Ramos (cell line): ENCODE measurements around the gene EDEM1.

Experiments
- in situ Hi-C: fragments of 300-500 bp; cut with MboI; formaldehyde crosslinking; loops from one replicate; pipeline ENCODE4 v1.14.3; 2022; ENCODE audit warnings: low sequenced_read_pairs; ENCODE audit not compliant: unreplicated experiment

Gene EDEM1

DNA sequence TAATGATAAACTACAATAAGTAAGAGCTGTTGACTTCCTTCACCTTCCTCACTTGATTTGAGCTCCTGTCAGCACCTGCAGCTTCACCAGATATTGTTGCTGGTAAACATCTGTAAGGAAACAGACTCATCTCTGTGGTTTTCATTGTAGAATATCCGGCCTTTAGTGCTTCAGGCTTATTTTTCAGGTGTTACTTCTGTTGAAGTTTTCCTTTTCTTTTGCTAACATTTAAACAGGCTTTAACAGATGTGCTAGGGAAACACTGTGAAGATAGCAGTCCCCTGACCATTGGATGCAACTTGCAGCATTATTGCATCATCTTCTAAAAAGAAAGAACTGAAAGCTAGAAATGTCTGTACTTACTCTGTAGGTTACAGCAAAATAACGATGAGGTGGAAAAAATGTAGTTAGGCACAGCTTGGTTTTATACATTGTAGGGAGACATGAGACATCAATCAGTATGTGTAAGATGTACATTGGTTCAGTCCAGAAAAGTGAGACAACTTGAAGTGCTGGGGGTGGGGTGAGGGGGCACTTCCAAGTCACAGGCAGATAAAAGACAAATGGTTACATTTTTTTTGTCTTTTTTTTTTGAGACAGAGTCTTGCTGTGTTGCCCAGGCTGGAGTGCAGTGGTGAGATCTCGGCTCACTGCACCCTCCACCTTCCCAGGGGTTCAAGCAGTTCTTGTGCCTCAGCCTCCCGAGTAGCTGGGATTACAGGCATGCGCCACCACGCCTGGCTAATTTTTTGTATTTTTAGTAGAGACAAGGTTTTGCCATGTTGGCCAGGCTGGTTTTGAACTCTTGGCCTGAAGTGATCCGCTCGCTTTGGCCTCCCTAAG lies 10.2 kb downstream of the EDEM1 start:
- in situ Hi-C loops = loop anchor here (10.0 kb wide), 1 partner anchor 703 kb away; the partner anchor contains the start of gene ITPR1

DNA sequence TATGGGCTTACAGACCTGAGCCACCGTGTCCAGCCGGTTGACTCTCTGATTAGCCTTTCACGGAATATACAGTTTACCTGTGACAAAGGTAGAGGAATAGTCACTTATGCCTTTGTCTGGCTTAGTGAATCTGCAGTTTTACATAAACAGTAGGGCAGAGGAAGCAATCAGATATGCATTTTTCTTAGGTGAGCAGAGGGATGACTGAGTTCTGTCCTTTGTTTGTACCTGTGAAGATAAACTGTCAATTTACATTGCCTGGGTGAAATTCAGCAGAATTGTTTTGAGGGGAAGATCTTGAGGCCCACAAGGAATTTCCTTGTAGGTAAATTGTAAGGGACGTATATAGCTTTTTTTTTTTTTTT lies 10.8 kb downstream of the EDEM1 start:
- in situ Hi-C loops = loop anchor here (10.0 kb wide), 1 partner anchor 703 kb away; the partner anchor contains the start of gene ITPR1

DNA sequence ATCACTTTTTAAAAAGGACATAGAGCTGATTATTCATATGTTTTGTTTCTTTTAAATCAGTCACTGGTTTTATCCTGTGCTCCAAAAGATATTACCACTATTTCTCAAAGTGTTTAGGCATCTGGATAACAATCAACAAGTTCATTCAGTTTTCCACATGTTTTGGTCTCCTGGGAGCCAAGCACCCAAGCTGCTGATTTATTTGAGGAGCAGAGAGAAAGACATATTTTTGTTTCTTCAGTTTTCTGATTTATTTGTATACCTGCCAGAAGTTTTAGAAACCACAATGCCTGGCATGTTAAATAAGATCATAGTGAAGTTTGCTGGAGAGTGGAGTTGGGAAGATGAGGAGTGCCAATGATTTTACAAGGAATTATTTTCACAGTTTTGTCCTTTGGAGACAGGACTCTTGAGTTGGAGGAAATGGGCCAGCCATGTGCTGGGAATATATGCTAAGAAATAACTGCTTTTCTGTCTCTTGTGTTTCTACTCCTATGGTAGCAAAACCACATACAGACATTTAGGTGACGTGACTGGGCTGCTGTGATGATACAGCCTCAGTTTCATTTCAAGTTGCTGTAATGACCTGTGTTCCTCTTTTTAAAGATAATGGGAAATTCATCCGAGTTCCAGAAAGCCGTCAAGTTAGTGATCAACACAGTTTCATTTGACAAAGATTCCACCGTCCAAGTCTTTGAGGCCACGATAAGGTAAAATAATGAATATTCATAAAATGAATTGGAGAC lies 11.7 kb downstream of the EDEM1 start:
- in situ Hi-C loops = loop anchor here (10.0 kb wide), 1 partner anchor 704 kb away; the partner anchor contains the start of gene ITPR1

DNA sequence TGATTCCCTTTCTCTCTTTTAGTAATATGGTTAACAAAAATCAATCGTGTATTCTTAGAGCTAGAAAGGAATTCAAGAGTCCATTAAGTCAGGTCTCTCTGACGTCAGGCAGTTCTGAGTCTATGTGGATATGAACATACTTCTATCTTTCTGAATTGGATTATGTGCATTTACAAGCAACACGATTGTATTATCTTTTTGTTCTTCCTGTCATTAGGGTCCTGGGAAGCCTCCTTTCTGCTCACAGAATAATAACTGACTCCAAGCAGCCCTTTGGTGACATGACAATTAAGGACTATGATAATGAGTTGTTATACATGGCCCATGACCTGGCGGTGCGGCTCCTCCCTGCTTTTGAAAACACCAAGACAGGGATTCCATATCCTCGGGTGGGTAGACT lies 14.0 kb downstream of the EDEM1 start:
- in situ Hi-C loops = no loop called here

DNA sequence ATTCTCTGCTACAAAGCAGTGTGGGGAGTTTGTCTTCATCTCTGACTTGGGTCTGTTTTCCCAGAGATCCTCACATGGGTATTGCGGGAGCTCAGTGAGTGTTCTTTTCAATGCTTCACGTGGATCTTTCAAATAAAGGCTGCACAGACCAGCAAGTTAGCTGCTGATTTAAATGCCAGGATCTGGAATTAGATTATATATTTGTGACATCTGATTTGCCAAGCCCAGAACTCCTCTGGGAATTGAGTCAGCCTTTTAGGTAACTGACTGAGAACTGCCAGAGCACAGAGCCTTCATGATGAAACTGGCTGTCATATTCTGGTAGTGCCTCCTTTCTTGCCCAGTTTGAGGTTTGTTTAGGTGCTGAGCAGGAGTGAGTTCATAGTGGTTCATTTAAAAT lies 14.7 kb downstream of the EDEM1 start:
- in situ Hi-C loops = no loop called here

DNA sequence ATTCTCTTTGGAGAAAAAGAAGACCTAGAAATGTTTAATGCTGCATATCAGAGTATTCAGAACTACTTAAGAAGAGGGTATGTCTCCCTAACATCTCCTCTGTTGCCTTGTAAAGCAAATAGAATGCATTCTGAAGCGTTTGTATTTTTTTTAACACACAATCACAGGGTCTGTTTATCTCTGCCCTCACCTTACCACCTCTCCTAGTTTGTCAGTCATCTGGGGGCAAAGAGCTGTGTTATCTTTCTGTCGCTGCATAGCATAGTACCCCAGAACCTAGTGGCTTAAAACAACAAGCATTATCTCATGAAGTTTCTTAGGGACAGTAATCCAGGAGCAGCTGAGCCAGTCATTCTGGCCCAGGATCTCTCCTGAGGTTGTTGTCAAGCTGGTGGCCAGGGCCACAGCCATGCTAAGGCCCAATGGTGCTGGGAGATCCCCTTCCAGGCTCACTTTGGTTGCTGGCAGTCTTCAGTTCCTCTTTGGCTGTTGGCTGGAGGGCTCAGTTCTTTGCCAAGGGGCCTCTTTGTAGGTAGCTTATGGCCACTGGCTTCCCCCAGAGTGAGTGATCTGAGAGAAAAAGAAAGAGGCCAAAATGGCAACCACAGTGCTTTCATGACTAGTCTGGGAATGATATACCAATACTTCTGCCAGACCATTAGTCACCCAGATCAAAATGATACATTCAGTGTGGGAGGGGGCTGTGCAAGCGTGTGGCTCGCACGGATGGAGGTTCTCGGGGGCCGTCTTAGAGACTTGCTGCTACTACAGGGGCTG lies 17.8 kb downstream of the EDEM1 start:
- in situ Hi-C loops = no loop called here

DNA sequence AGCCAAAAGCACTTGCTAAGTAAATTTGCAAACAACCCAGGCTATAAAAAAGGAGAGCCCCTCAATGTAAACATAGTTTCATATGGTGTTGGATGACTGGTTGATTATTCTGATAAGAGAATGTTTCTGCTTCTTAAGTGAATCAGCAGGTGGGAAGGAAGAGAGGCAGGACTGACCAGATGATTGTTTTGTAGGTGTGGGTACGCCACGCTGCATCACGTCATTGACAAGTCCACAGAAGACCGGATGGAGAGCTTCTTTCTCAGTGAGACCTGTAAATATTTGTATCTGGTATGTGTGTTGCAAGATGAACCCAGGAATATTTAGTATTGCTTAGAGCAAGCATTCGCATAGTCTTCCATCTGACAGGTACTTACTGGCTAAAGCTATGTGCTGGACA lies 23.4 kb downstream of the EDEM1 start:
- in situ Hi-C loops = no loop called here

DNA sequence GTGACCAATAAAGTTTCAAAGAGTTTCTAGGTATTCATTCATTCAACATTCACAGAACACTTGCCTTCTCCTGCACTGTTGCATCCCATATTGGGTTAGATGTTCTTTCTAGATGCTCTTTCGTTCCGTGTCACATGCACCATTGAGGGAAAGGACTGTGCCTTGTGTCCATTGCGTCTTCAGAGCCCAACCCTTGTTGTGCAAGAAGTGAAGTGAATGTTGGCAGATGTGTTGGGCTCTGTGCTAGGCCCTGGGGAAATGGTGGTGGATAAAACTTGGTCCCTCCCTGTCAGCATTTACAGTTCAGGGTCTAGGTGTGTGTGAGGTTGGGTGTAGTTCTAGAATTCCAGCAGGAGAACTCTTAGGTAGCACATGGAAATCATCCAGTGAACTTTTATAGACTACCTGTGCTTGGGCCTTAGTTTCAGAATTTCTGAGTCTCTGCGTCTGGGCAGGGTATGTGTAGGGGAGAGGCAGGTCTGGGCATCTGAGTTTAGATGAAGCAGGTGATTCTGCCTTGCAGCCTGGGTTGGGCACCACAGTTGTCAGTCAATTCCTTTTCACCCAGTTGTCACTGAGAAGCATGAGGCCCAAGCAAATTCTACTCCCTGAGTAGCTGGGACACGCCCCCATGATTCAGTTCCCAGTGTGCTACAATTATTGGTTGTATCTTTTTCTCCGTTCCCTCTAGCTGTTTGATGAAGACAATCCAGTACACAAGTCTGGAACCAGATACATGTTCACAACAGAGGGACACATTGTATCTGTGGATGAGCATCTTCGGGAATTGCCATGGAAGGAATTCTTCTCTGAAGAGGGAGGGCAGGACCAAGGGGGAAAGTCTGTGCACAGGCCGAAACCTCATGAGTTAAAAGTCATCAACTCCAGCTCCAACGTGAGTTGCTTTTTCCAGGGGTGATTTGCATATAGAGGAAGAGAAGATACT lies 25.4 kb downstream of the EDEM1 start:
- in situ Hi-C loops = no loop called here

DNA sequence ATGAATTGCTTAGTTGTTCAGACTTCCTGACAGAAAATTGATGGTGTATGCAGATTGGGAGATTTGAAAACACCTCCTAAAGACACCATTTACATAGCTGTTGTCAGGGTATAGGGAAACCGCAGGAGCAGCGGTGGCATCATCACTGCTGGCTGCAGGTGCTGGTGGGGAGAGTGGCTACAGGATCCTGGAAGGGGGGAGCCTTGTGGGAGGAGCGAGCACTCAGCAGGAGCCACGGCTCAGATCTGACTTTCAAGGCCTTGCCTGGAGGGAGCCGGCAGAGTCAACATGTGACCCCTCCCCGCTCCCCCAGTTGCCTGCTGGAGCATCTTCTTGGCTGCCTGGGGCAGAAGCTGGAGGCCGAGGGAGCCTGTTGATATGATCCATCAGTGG lies 26.1 kb downstream of the EDEM1 start:
- in situ Hi-C loops = no loop called here

DNA sequence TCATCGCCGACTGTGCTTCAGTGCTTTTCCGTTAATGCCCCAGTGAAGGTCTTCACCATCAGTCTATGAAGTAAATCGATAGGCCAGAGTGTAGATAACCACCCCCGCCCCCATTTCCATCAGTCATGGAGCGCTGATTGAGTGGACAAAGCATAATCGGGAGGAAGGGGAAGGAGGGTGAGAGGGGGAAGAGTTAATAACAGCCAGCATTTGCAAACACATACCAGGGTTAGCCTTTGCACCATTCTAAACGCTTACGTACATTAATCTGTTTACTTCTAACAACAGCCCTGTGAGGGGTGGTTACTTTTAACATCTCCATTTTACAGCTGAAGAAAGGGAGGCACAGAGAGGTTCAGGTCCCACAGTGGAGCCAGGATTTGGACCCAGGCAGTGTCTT lies 26.8 kb downstream of the EDEM1 start:
- in situ Hi-C loops = no loop called here

DNA sequence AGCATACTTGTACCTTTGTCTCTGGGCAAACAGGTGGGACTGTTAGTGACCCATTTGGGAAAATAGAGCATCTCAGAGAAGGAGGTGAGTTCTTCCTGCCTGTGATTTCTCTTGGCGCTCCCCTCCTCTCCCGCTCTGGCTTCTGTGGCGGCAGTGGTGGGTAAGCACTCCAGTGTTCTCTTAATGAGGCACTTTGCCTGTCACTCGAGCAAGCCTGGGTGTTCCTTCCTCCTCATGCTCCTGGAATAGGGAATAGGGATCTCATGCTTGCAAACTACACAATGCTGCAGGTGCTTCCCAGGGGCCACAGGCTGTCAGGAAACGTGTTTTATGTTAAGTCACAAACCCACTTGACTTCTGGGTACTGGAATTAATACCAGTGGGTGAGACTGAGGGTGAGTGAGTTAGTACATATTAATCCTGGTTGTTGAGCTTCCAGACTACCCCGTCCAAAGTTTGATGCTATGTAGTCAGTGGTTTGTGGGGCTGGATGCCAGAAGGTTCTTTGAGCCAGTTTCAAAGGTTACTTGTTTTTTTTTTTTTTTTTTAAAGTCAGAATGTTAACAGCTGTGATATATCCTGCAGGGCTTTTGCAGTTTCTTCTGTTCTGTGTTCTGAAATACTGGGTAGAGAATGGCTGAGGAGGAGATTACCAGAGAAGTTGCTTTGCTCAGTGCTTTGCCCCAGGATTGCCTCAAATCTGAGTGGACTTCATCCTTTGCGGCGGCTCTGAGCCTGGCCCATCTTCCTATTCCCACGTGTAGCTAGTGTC lies 30.5 kb downstream of the EDEM1 start:
- in situ Hi-C loops = no loop called here

DNA sequence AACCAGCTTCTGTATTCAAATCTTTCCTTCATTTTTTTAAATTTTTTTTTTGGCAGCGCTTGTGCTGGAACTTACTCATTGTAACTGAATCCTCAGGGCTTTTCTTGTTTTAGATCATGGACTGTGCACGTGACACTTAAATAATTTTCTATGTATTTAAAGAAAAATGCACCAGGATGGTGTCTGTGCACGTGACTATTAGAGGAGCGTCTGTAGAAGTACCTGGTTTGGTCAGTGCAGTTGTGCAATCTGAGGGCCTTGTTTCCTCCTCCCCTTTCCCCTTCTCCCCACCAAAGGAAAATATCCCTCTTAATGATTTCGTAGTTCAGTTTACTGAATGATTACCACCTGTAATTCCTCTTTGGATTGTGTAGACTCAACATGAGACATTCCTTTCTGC lies 31.3 kb downstream of the EDEM1 start:
- in situ Hi-C loops = no loop called here

DNA sequence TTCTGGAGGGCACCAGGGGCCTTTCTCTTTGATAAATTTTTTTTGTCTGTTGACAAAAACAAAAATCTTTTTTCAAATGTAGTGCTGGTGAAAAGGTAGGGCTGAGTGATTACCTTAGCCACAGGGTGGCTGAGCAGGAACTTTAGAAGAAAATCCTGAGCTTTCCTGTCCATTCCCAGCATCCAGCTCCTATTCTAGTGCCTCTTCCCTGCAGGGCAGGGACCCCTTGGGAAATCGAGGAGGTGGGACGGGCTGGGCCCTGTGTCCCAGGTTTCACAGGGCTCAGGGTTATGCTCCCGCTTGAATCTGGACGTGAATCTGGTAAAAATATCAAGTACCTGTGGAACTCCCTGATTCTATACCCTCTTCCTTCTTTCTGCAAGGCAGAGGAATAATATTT lies 31.7 kb downstream of the EDEM1 start:
- in situ Hi-C loops = no loop called here

DNA sequence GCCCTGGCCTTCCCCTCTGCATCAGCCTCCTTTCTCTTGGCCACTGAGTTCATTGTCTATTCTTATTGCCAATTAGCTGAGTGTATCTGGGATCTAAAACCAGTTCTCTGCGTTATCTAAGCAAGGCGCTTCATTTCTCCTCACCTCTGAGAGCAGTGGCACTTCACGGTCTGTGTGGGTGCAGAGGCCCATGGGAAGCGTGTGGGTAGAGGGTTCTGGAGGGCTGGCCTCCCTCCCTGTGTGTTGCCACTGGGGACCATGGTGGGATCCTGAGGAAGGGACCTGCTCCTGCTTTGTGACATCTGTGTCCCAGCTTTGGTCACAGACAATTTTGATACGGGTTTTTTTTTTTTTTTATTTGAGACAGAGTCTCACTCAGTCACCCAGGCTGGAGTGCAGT lies 32.7 kb downstream of the EDEM1 start:
- in situ Hi-C loops = no loop called here

DNA sequence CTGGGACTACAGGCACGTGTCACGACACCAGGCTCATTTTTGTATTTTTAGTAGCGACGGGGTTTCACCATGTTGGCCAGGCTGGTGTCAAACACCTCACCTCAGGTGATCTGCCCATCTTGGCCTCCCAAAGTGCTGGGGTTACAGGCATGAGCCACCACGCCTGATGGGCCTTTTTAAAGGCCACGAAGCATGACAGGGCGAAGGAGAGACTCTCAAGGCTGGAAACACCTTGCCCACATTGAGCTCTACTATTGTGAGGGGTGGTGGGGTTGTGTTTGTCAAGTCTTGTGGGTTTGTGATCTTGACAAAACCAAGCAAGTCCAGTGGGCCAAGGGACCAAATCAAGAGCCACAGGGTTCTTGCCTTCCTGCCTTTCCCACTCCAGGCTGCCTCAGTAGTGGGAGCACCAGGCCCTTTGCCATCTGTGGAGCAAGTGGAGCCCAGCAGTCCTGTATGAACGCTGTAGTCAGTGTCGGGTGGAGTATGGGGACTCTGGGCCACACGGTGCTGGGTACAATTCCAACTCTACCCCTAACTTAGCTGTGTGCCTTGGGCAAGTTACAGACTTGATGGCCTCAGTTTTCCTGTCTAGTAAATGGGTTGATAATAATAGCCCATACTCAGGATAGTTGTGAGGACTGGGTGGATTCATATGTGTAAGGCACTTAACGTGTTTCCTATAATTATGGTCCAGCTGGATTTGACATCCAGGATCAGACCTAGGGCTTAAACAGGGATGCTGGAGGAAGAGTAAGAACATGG lies 33.3 kb downstream of the EDEM1 start:
- in situ Hi-C loops = no loop called here

DNA sequence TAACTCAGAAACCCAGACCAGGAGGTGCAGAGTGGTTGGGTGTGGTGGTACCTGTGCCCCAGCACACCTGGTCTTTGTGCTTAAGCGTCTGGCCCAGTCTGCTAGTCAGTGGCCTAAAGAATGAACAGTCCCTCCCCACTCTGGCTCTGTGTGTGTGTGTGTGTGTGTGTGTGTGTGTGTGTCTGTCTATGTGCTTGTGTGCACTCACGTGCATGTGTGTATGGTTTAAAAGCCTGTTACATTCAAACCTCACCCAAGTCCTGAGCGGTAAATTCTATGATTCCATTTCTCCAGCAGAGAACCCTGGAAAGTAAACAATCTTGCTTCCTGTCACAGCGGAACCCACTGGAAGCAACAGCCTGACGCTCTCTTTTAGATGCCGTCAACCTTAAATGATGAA lies 34.2 kb downstream of the EDEM1 start:
- in situ Hi-C loops = no loop called here

DNA sequence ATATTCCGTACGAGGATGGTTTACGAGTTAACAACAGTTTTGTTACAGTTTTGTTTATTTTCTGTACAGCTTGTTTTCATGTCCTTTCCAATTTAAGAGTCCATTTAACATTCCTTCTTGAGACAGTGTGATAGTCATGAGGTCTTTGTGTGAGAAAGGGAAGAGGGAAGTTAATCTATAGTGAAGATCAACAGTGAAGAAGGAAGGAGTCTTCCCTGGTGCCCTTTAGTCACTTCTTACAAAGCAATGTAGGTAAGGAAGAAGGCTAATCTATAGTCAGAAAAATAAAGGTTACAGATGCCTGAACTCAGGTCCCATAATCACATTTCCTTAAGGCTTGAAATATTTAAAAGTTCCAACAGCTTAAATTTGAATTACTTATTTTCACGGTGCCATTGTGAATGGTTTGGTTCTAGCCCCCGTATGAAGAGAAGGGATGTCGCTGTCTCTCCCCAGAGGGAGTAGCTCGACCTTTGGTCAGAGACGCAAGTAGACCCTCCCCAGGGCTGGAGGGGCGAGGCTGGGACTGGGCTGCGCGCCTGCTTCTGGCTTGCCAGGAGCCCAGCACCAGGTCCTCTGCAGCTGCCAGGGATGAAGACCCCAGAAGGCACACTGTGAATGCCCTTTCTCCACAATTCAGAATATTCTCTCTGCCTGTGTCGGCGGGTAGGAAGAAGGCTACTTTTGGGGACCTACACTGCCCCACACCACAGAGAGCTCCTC lies 34.9 kb downstream of the EDEM1 start:
- in situ Hi-C loops = no loop called here

DNA sequence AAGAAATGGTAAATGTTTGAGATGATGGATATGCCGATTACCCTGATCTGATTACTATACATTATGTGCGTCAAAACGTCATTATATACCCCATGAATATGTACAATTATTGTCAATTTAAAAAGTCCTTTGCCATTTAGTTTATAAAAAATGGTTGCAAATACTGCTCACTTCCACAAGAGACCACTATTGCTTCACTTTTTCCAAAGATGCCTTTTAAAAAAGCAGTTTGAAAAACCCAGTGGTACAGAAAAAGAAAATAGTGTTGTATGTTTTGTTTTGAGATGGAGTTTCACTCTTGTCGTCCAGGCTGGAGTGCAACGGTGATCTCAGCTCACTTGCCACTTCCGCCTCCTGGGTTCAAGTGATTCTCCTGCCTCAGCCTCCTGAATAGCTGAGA lies 39.3 kb downstream of the EDEM1 start:
- in situ Hi-C loops = no loop called here
